Right atrium auricular region (tissue), 2 donors: Measurements from ENCODE around the gene AFDN. TPM values are rescaled to one million over a fixed set of nuclear protein-coding genes. Genes with fewer than 3 reads are reported as not detected.

Source experiments
- DNase-seq: peaks from one replicate; pipeline ENCODE4 v3.0.0-alpha.2; 2019; ENCODE audit warnings: low spot score
- H3K27ac ChIP-seq, 2 donors: fragments of 200-600 bp; sonication (generic); 1 replicate in 1 of 2; 2 replicates in 1 of 2; pipeline ENCODE4 v1.5.1; 2016 to 2019
- H3K27me3 ChIP-seq, 2 donors: fragments of 200-600 bp; sonication (generic); one replicate each; pipeline versions ENCODE4 v1.5.1 to v1.6.0; 2017 to 2019
- H3K36me3 ChIP-seq: fragments of 200-600 bp; sonication (generic); one replicate; pipeline ENCODE4 v1.5.1; 2016
- H3K4me1 ChIP-seq, 2 donors: fragments of 200-600 bp; sonication (generic); one replicate each; pipeline versions ENCODE4 v1.5.1 to v1.6.0; 2017 to 2019
- H3K4me3 ChIP-seq, 2 donors: fragments of 200-600 bp; sonication (generic); 1 replicate in 1 of 2; 2 replicates in 1 of 2; pipeline ENCODE4 v1.5.1; 2017 to 2019; ENCODE audit warnings: mild to moderate bottlenecking in 1 of 2, moderate library complexity in 1 of 2
- H3K9me3 ChIP-seq, 2 donors: fragments of 200-600 bp; sonication (generic); one replicate each; pipeline ENCODE4 v1.5.1; 2019
- CTCF ChIP-seq, 2 donors: fragments of 200-600 bp; sonication (generic); IDR thresholded peaks; one replicate each; pipeline ENCODE4 v1.5.1; 2019; ENCODE audit warnings: antibody characterized with exemption in 2 of 2
- total RNA-seq, 2 donors: library from RNA; depleted of rRNA; stranded (reverse); fragments of >200 nt; gene quantifications; one replicate each; pipeline ENCODE4 v1.1.0, GENCODE V29; 2016

Gene AFDN
- total RNA-seq, 2 donors from 2014 or later: 51.6 to 51.8 TPM

GRCh38 chr6:167946007-167946406 is 119.3 kb downstream of the AFDN start:
- DNase-seq: no peak

GRCh38 chr6:167946604-167947003 is 119.9 kb downstream of the AFDN start:
- no peak overlapping the region for H3K4me3 ChIP-seq
- no peak overlapping the region for H3K27ac ChIP-seq
- H3K27me3 ChIP-seq: no peaks in the 10 kb centered on the region
- H3K36me3 ChIP-seq: peaks cover 71% of the 10 kb centered on the region
- no peaks in the 10 kb centered on the region for H3K4me1 ChIP-seq
- no peaks in the 10 kb centered on the region for H3K9me3 ChIP-seq
- no peak for DNase-seq
- no peak for TF ChIP-seq CTCF (IDR thresholded peaks at IDR 0.05)

More at GRCh38 chr6:167946007-167946406, 119.3 kb downstream of the AFDN start:
- no peak overlapping the region for H3K27ac ChIP-seq
- H3K36me3 ChIP-seq: peaks cover 65% of the 10 kb centered on the region
- no peak overlapping the region for H3K4me3 ChIP-seq
- H3K27me3 ChIP-seq: no peaks in the 10 kb centered on the region
- TF ChIP-seq CTCF (IDR thresholded peaks at IDR 0.05): no peak
- H3K9me3 ChIP-seq: no peaks in the 10 kb centered on the region
- no peaks in the 10 kb centered on the region for H3K4me1 ChIP-seq

GRCh38 chr6:167947716-167948115 is 121.0 kb downstream of the AFDN start:
- no peak for TF ChIP-seq CTCF (IDR thresholded peaks at IDR 0.05)
- no peak for DNase-seq
- Histone ChIP-seq H3K27ac (no peak overlapping the region), H3K4me3 (no peak overlapping the region), H3K27me3 (no peaks in the 10 kb centered on the region), H3K36me3 (peaks cover 81% of the 10 kb centered on the region), H3K4me1 (no peaks in the 10 kb centered on the region), H3K9me3 (no peaks in the 10 kb centered on the region)

GRCh38 chr6:167948716-167949115 is 122.0 kb downstream of the AFDN start:
- Histone ChIP-seq H3K27ac (no peak overlapping the region), H3K36me3 (peaks cover 79% of the 10 kb centered on the region)

GRCh38 chr6:167949121-167949684 is 122.5 kb downstream of the AFDN start:
- TF ChIP-seq CTCF (IDR thresholded peaks at IDR 0.05): no peak
- no peak for DNase-seq
- Histone ChIP-seq H3K4me1 (no peaks in the 10 kb centered on the region), H3K36me3 (peaks cover 74% of the 10 kb centered on the region), H3K9me3 (no peaks in the 10 kb centered on the region), H3K27me3 (no peaks in the 10 kb centered on the region), H3K4me3 (no peak overlapping the region), H3K27ac (no peak overlapping the region)

More at GRCh38 chr6:167948716-167949115, 122.0 kb downstream of the AFDN start:
- TF ChIP-seq CTCF (IDR thresholded peaks at IDR 0.05): no peak
- H3K4me1 ChIP-seq: no peaks in the 10 kb centered on the region
- no peaks in the 10 kb centered on the region for H3K9me3 ChIP-seq
- DNase-seq: no peak
- no peak overlapping the region for H3K4me3 ChIP-seq
- no peaks in the 10 kb centered on the region for H3K27me3 ChIP-seq
